GM21381 (cell line): ENCODE measurements around the gene RPH3AL.

ENCODE experiments used
- ATAC-seq: cut with Tn5 transposase; IDR thresholded peaks from one replicate; pipeline ENCODE4 v1.9.1; 2021; ENCODE audit warnings: mild to moderate bottlenecking, moderate library complexity; ENCODE audit not compliant: unreplicated experiment

The RPH3AL gene

DNA sequence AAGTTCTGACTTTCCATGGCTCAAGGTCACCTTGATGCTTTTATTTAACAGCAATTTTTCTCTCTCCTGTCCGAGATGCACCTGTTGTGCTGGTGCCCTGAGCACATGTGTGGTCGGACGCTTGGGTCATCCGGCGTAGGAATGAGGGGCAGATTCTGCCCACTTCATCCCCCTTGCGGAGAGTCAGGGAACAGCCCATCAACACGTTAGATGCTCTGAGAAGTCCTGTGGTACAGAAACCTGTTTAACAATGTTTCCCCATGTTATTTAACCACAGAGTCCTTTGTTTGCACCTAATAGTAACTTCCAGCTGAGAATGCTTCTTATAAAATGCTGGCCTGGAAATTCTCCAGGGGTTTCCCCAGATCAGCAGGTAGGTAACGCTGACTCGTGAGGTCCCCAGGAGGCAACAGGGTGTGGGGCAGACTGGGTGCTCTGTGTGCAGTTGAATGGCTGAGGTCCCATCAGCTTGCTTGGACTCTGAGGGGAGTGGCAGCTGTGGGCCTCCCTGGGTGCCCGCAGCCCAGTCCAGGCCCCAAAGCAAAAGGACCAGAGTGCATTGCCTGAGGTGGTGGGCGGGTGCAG, 189.0 kb downstream of the RPH3AL start:
- no peak for ATAC-seq

DNA sequence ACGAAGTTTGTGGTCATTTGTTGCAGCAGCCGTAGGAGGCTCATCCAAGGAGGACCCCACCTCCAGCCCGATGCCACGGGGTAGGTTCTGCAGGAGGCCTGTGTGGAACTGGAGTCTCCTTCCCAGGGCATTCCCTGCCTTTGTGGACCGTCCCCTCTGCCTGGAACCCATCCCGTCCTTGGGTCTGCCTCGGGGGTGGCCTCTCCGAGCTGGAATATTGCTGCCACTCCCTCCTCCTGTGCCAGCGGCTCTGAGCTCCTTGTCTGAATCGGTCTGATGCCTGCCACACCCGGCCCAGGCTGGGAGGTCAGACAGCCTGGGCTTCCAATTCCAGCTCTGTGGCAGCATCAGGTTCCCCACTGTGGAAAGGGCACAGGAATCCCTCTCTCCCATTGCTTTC, 189.9 kb downstream of the RPH3AL start:
- no peak for ATAC-seq
